Vagina (tissue), 2 donors: ENCODE results near the gene POM121L2.

Experiments
- POLR2A ChIP-seq, 2 donors: fragments of 450-650 bp; IDR thresholded peaks; one replicate each; pipeline ENCODE4 v1.6.1; 2017; ENCODE audit warnings: antibody characterized with exemption in 2 of 2, mild to moderate bottlenecking in 2 of 2, moderate library complexity in 2 of 2
- POLR2AphosphoS5 ChIP-seq, 2 donors: sonication (generic); formaldehyde crosslinking; IDR thresholded peaks; one replicate each; pipeline ENCODE4 v1.9.0; 2017; ENCODE audit warnings: antibody characterized with exemption in 2 of 2, mild to moderate bottlenecking in 2 of 2, low read depth in 1 of 2; ENCODE audit not compliant: insufficient read depth in 1 of 2
- TF ChIP-seq, protein P1 (sequence below), 3 experiments: fragments of 450-650 bp in 2 of 3; fragments of 200-600 bp in 1 of 3; sonication (generic) in 1 of 3; IDR thresholded peaks; one replicate each; pipeline ENCODE4 v1.5.1; 2017 to 2019; ENCODE audit warnings: antibody characterized with exemption in 3 of 3, mild to moderate bottlenecking in 2 of 3, moderate library complexity in 2 of 3

DNA sequence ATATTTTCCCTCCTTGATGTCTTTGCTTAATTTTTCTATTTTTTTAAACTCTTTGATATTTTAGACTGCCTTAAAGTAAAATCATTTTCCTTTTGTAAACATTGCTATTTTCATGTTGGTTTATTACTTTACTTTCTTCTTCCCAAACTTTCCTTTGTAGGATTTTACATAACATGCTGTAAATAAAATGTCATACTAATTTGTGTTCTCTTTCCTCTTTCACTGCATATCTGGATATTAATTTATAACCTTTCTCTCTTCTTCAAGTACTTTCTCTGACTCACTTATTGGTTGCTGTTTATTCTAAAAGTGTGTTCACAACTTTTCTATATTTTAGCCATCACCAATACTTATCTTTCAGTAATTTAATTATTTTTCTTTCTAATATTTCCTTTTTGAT lies 9.3 kb upstream of the POM121L2 start:
- no peak for TF ChIP-seq POLR2A (IDR thresholded peaks at IDR 0.05)
- TF ChIP-seq, protein P1, sequence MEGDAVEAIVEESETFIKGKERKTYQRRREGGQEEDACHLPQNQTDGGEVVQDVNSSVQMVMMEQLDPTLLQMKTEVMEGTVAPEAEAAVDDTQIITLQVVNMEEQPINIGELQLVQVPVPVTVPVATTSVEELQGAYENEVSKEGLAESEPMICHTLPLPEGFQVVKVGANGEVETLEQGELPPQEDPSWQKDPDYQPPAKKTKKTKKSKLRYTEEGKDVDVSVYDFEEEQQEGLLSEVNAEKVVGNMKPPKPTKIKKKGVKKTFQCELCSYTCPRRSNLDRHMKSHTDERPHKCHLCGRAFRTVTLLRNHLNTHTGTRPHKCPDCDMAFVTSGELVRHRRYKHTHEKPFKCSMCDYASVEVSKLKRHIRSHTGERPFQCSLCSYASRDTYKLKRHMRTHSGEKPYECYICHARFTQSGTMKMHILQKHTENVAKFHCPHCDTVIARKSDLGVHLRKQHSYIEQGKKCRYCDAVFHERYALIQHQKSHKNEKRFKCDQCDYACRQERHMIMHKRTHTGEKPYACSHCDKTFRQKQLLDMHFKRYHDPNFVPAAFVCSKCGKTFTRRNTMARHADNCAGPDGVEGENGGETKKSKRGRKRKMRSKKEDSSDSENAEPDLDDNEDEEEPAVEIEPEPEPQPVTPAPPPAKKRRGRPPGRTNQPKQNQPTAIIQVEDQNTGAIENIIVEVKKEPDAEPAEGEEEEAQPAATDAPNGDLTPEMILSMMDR (IDR thresholded peaks at IDR 0.05) = no peak
- no peak for TF ChIP-seq POLR2AphosphoS5 (IDR thresholded peaks at IDR 0.05; ENCODE audit: insufficient read depth in 1 of 2, low read depth in 1 of 2)
